HL-60 (cell line): ENCODE results near the gene PTDSS2.

Experiments
- DNase-seq, 2 experiments: peaks; one replicate each; pipeline ENCODE4 v3.0.0-alpha.2; 2010 to 2020; ENCODE audit warnings: low read depth in 1 of 2, low spot score in 1 of 2
- H3K27ac ChIP-seq: fragments of 250-450 bp; sonication (Bioruptor Pico); replicated peaks from 2 replicates; pipeline ENCODE4 v1.5.1; 2020; ENCODE audit warnings: mild to moderate bottlenecking, moderate library complexity
- H3K27me3 ChIP-seq: fragments of 250-450 bp; sonication (Bioruptor Pico); 2 replicates; pipeline ENCODE4 v1.5.1; 2021; ENCODE audit warnings: mild to moderate bottlenecking, moderate library complexity; ENCODE audit not compliant: insufficient read depth, poor library complexity, severe bottlenecking
- H3K4me3 ChIP-seq: replicated peaks from 2 replicates; pipeline ENCODE4 v1.5.1; 2011; ENCODE audit warnings: mild to moderate bottlenecking, control low read depth, low read length; ENCODE audit not compliant: insufficient read depth
- CTCF ChIP-seq: IDR thresholded peaks from one replicate; pipeline ENCODE4 v1.5.1; 2011; ENCODE audit warnings: low read length, control low read depth, inconsistent platforms; ENCODE audit not compliant: insufficient read depth
- GABPA ChIP-seq: IDR thresholded peaks from 2 replicates; pipeline ENCODE4 v1.6.1; 2012; ENCODE audit warnings: low read depth
- POLR2AphosphoS5 ChIP-seq: IDR thresholded peaks from 2 replicates; pipeline ENCODE4 v1.6.1; 2012; ENCODE audit warnings: low read depth
- REST ChIP-seq: IDR thresholded peaks from 2 replicates; pipeline ENCODE4 v1.6.1; 2012; ENCODE audit warnings: low read depth; ENCODE audit not compliant: insufficient replicate concordance
- SPI1 ChIP-seq: IDR thresholded peaks from 2 replicates; pipeline ENCODE4 v1.6.1; 2012; ENCODE audit warnings: low read depth, mild to moderate bottlenecking, borderline replicate concordance

The PTDSS2 gene

GRCh38 chr11:461626-462025 is 11.5 kb downstream of the PTDSS2 start:
- Histone ChIP-seq H3K27ac (no peak overlapping the region), H3K4me3 (no peak overlapping the region), H3K27me3 (no peaks in the 10 kb centered on the region)
- DNase-seq: no peak
- TF ChIP-seq SPI1 (no peak), POLR2AphosphoS5 (no peak), CTCF (no peak), GABPA (no peak), REST (no peak)

GRCh38 chr11:462107-462890 is 12.2 kb downstream of the PTDSS2 start:
- no peak overlapping the region for H3K4me3 ChIP-seq
- TF ChIP-seq REST (no peak), SPI1 (no peak), CTCF (no peak), POLR2AphosphoS5 (no peak), GABPA (no peak)
- no peak for DNase-seq
- H3K27ac ChIP-seq: no peak overlapping the region
- H3K27me3 ChIP-seq: no peaks in the 10 kb centered on the region

GRCh38 chr11:464316-464715 is 14.2 kb downstream of the PTDSS2 start:
- H3K27me3 ChIP-seq: no peaks in the 10 kb centered on the region
- TF ChIP-seq REST (no peak), CTCF (no peak), SPI1 (no peak), POLR2AphosphoS5 (no peak)
- H3K4me3 ChIP-seq: no peak overlapping the region
- no peak for DNase-seq
- H3K27ac ChIP-seq: no peak overlapping the region
